Measurements from ENCODE around the gene BCAR1.

The BCAR1 gene

DNA sequence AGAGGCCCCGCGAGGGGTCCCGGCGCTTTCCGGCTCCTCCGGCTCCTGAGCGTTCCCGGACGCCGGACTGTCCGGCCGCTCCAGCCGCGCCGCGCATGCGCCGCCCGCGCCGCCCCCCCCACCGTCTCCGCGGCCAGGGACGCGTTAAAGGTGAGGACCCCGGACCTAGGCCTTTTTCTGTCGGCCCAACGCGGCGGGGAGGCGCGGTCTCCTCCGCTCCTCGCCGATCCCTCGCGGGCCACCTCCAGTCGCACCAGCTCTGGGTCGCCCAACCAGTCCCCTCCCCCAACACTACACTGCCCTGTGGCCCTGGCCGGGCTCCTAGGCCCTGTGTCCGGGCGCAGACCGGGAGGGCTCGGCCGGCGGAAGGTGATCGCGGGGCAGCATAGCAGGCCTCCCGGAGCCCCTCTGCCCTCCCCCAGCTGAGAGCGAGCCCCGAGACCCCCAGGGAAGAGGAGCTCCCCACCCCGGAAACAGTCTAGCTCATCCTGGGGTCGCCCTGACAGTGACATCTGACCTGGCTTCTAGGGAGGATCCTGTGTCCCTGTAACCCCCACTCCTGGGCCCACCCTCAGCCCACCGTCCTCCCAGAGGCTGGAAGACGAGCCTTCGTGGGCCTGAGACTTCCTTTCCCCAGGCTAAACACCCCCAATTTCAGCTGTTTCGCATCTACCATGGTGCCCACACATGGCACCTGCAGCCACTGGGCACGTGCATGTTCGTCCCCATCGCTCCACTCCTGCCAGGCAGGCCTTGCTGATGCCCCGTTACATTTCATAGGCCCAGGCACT lies 14.7 kb upstream of the BCAR1 start:
- Mint-ChIP-seq H3K9me3 (no peaks in the 10 kb centered on the region), H3K36me3 (no peaks in the 10 kb centered on the region), H3K4me1 (peaks cover 8 to 18% of the 10 kb centered on the region in 2 donors), H3K4me3 (peak overlapping the region; percentile 76 to 79), H3K27me3 (peaks cover 58 to 59% of the 10 kb centered on the region in 2 donors), H3K27ac (no peak overlapping the region)
- ATAC-seq (replicated peaks): peak; percentile 52 to 59
- no peak for DNase-seq

GRCh38 chr16:75264999-75265910 lies 13.8 kb upstream of the BCAR1 start:
- no peak for DNase-seq
- peaks cover 58 to 68% of the 10 kb centered on the region in 2 donors for H3K27me3 Mint-ChIP-seq
- H3K36me3 Mint-ChIP-seq: no peaks in the 10 kb centered on the region

GRCh38 chr16:75264457-75264998 lies 13.1 kb upstream of the BCAR1 start:
- Mint-ChIP-seq H3K27ac (no peak overlapping the region), H3K36me3 (no peaks in the 10 kb centered on the region), H3K4me3 (peak overlapping the region; percentile 65 to 79), H3K4me1 (peaks cover 8 to 18% of the 10 kb centered on the region in 2 donors), H3K9me3 (no peaks in the 10 kb centered on the region), H3K27me3 (peaks cover 55 to 65% of the 10 kb centered on the region in 2 donors)
- DNase-seq (no peak), ATAC-seq (replicated peaks) (no peak)

More at GRCh38 chr16:75264999-75265910, 13.8 kb upstream of the BCAR1 start:
- Mint-ChIP-seq H3K27ac (no peak overlapping the region), H3K9me3 (no peaks in the 10 kb centered on the region), H3K4me3 (peak overlapping the region; percentile 65 to 79), H3K4me1 (peaks cover 8 to 18% of the 10 kb centered on the region in 2 donors)
- peak; percentile 5 to 17 for ATAC-seq (replicated peaks)

DNA sequence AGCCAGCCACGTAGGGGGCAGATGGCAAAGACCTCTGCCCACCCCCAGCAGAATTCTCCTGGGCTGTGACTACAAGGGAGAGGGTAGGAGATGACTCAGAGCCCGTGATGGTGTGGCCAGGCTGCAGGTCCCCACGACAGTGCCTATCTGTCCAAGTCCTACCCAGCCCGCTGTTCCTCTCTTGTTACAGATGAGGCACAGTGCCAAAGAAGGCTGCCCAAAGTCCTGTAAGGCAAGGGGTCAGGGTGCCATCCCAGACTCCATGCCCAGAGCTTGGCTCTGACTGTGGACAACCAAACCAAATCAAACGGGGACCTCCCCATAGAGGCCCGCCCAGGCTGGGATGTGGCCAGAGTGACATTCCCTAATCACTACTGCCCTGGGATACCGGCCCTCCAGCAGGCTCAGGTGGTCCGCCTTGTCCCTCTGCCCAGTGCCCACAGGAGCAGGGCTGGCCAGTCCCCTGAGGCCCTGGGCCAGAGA lies 12.6 kb upstream of the BCAR1 start:
- Mint-ChIP-seq H3K4me3 (peak overlapping the region in 1 of 2 donors; percentile 79), H3K27ac (no peak overlapping the region), H3K36me3 (no peaks in the 10 kb centered on the region), H3K27me3 (peaks cover 56 to 66% of the 10 kb centered on the region in 2 donors), H3K9me3 (no peaks in the 10 kb centered on the region), H3K4me1 (peaks cover 8 to 18% of the 10 kb centered on the region in 2 donors)
- no peak for DNase-seq
- ATAC-seq (replicated peaks): no peak

DNA sequence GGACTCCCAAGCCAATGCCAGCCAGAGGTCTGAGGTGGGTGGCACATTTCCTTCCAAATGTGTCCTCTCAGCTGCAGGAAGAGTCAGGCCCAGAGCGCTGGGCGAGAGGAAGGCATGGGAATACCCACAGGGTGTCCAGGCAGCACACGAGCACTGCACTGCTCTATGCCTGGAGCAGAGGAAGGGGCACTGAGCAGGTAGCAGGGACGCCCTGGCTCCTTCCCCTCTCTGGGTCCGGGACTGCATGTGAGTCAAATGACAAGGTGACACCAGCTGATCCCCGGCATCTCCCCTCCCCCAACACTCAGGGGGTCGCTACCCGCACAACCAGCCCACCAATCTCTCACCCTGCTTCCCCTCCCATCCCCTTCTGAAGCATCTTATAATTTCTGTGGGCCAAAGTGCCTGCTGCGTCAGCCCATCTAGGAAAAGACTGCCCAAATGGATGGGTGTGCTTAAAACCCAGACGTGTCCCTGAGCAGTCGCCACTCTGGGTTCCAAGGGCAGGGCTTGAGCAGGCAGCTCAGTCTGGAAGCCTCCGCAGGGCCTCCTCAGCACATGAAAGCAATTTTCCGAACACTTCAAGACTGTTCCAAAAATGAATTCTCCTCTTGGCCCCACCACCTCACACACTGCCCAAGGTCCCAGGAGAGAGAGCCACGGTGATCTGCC lies 12.0 kb upstream of the BCAR1 start:
- Mint-ChIP-seq H3K4me3 (no peak overlapping the region), H3K27me3 (peaks cover 61 to 72% of the 10 kb centered on the region in 2 donors), H3K27ac (no peak overlapping the region), H3K4me1 (peaks cover 8 to 18% of the 10 kb centered on the region in 2 donors), H3K9me3 (no peaks in the 10 kb centered on the region), H3K36me3 (no peaks in the 10 kb centered on the region)
- no peak for ATAC-seq (replicated peaks)
- DNase-seq: no peak

DNA sequence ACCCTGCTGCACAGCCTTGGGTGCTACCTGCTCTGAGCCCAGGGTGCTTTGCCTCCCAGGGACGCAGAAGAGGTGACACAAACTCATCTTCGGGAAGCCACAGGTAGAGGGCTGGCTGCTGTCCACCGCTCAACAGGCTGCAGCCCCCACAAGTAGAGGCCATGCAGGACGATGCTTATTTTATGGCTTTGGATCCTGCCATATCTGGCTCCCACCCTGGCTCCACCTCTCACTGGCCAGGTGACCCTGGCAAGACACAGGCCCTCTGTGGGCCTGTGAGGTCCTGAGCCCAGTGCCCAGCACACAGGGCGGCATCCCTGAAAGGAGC lies 11.3 kb upstream of the BCAR1 start:
- Mint-ChIP-seq H3K27ac (no peak overlapping the region), H3K36me3 (no peaks in the 10 kb centered on the region), H3K4me3 (no peak overlapping the region), H3K9me3 (no peaks in the 10 kb centered on the region), H3K27me3 (peaks cover 68 to 79% of the 10 kb centered on the region in 2 donors), H3K4me1 (peaks cover 8 to 18% of the 10 kb centered on the region in 2 donors)
- ATAC-seq (replicated peaks) (no peak), DNase-seq (no peak)

GRCh38 chr16:75262104-75262799 lies 10.8 kb upstream of the BCAR1 start:
- no peak for DNase-seq
- H3K27ac Mint-ChIP-seq: no peak overlapping the region
- no peaks in the 10 kb centered on the region for H3K9me3 Mint-ChIP-seq
- H3K36me3 Mint-ChIP-seq: no peaks in the 10 kb centered on the region
- no peak for ATAC-seq (replicated peaks)
- no peak overlapping the region for H3K4me3 Mint-ChIP-seq
- peaks cover 69 to 84% of the 10 kb centered on the region in 2 donors for H3K27me3 Mint-ChIP-seq
- peaks cover 8 to 18% of the 10 kb centered on the region in 2 donors for H3K4me1 Mint-ChIP-seq

DNA sequence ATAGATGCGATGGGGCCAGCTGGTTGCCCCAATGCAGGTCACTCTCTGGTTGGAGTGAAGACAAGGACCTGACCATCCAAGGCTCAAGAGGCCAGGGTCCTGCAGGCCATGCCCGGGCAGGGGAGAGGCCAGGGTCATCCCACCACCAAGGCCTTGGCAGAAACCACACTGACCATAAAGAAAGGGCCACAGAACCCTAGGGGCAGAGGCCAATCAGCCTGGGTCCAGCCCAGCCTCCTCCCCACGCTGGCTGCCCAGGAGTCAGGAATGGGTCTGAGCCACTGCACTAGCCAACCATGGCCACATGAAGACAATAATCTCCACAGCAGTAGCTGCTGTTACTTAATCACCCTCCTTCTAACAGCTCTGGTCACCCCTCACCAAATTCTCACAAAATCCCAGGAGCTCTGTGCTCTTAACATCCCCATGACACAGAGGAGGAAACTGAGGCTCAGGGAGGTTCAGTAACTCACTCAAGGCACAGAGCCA lies 10.2 kb upstream of the BCAR1 start:
- ATAC-seq (replicated peaks): no peak
- DNase-seq: no peak
- H3K27ac Mint-ChIP-seq: no peak overlapping the region
- no peaks in the 10 kb centered on the region for H3K9me3 Mint-ChIP-seq
- no peaks in the 10 kb centered on the region for H3K36me3 Mint-ChIP-seq
- H3K4me3 Mint-ChIP-seq: no peak overlapping the region
- H3K27me3 Mint-ChIP-seq: peaks cover 71 to 86% of the 10 kb centered on the region in 2 donors
- H3K4me1 Mint-ChIP-seq: peaks cover 8 to 17% of the 10 kb centered on the region in 2 donors

- no peak overlapping the region for H3K4me3 Mint-ChIP-seq
- DNase-seq (no peak), ATAC-seq (replicated peaks) (no peak)
- H3K27ac Mint-ChIP-seq: no peak overlapping the region
- H3K9me3 Mint-ChIP-seq: no peaks in the 10 kb centered on the region
- peaks cover 5 to 11% of the 10 kb centered on the region in 2 donors for H3K4me1 Mint-ChIP-seq
- peaks cover 67 to 85% of the 10 kb centered on the region in 2 donors for H3K27me3 Mint-ChIP-seq
- H3K36me3 Mint-ChIP-seq: no peaks in the 10 kb centered on the region
These were observed 9.6 kb upstream of the BCAR1 start for GRCh38 chr16:75260851-75261589.

DNA sequence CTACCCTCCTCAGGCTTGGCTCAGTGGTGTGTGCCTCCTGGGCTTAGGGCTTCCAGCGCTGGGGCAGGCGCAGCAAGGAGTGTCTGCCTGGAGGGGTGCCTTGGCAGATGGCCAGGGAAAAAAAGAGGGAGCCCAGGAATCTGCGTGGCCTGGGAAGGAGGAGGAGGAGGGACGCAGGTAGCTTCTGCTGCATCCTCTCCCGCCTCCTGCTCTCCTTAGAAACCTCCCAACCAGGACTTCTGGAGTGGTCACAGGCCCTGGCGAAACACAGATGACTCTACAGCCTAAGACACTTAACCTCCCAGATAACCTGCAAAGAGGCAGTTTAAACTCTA lies 7.3 kb upstream of the BCAR1 start:
- H3K36me3 Mint-ChIP-seq: no peaks in the 10 kb centered on the region
- no peak overlapping the region for H3K4me3 Mint-ChIP-seq
- ATAC-seq (replicated peaks): no peak
- no peak overlapping the region for H3K27ac Mint-ChIP-seq
- H3K27me3 Mint-ChIP-seq: peaks cover 71 to 91% of the 10 kb centered on the region in 2 donors
- no peaks in the 10 kb centered on the region for H3K9me3 Mint-ChIP-seq
- DNase-seq: no peak
- no peaks in the 10 kb centered on the region for H3K4me1 Mint-ChIP-seq

DNA sequence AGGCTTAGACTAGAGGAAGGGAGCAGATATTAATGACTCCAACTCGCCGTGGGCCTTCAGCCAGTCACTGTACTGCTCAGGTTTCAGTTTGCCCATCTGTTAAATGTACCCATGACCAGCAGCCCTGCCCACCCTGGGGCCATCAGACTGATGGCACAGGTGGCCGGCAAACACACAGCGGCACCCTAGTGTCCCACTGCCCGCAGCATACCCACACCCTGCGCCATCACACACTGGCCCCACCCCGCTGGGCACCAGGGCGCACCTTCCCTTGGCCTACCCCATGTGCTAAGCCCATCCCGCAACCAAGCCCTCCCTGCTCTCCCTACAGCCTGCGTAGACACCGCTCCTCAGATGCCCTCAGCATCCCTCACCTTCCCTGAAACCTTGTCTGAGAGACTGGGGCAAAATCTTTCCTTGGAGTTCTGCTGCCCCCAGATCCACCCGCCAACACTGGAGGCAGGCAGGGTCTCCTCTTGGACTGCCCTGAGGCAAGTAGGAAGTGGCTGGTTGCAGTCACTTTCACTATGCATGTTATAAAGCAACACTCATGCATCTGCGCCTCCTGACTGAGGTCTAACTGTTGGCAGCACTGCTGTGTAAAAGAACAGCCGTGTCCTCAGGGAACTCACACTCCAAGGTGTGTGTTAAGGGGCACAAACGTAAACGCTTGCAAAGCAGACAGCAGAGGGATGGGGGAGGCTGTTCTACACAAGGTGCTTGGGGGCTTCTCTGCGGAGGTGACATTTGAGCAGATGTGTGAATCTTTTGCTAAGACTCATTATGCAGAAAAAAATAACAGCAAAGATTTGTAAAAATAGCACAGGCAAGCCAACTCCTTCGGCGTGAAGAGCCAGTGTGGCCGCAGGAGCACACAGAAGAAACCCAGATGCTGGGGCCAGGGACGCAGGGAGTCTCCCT lies 6.7 kb upstream of the BCAR1 start:
- ATAC-seq (replicated peaks) (peak in 1 of 2 donors; percentile 37), DNase-seq (no peak)
- Mint-ChIP-seq H3K36me3 (no peaks in the 10 kb centered on the region), H3K9me3 (no peaks in the 10 kb centered on the region), H3K27me3 (peaks cover 71 to 91% of the 10 kb centered on the region in 2 donors), H3K4me1 (no peaks in the 10 kb centered on the region), H3K4me3 (no peak overlapping the region), H3K27ac (no peak overlapping the region)

DNA sequence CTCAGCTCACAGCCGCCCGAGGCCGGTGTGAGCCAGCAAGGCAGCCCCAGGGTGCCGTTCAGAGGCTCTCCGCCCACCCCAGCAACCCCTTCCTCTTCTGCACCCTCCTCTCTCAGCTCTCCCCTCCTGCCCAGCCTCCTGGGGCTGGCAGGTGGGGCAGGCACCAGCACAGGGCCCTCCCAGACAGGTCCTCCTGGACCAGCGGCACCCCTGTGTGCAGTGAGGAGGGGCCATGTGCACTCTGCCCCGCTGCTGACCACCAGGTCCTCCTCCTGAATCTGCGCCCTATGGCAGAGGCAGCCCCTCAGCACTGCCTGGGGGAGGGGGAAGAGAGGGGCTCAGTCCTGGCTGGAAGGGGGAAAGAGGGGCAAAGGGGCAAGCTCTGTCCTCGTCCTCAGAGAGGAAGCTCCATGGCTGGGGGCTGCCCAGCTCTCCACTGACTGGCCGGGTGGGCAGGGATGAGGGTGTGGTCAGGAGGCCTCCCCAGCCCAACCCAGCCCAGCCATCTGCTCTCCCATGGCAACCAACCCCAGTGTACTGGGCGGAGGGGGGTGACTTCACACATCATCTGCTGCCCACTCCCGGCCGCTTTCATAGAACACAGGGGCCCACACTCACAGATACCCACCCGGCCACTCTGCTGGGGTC lies 5.4 kb upstream of the BCAR1 start:
- H3K36me3 Mint-ChIP-seq: no peaks in the 10 kb centered on the region
- no peak for DNase-seq
- no peak for ATAC-seq (replicated peaks)
- peaks cover 6 to 7% of the 10 kb centered on the region in 2 donors for H3K4me1 Mint-ChIP-seq
- H3K27ac Mint-ChIP-seq: no peak overlapping the region
- peaks cover 71 to 91% of the 10 kb centered on the region in 2 donors for H3K27me3 Mint-ChIP-seq
- H3K4me3 Mint-ChIP-seq: no peak overlapping the region
- no peaks in the 10 kb centered on the region for H3K9me3 Mint-ChIP-seq
